GM10847 (cell line): ENCODE data around the gene TPPP3.

ENCODE experiments used
- POLR2A ChIP-seq: IDR thresholded peaks from 2 replicates; pipeline ENCODE4 v1.6.1; 2011; ENCODE audit not compliant: insufficient read length; ENCODE audit errors: extremely low read depth

Gene TPPP3

DNA sequence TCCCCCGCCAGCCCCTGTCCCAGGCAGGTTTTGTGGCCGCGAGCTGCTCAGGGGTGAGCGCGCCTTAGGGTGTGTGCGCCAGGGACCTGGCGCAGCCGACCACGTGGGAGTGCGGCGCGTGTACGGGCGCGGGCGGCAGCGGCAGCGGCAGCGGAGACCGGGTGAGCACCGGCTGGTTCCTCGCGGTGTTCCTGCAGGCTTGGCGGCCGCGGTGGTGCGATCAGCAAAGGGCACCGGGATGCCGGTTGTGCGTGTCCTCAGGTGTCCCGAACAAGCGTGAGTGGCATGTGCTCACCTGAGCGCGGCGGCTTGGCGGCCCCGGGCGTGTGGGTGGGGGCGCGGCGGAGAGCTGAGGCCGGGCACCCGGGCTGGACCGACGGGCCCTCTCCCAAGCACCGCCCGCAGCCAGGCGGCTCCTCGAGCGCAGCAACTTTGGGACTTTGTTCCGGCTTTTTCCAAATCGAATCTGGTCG is 37.2 kb upstream of the TPPP3 start:
- no peak for TF ChIP-seq POLR2A

DNA sequence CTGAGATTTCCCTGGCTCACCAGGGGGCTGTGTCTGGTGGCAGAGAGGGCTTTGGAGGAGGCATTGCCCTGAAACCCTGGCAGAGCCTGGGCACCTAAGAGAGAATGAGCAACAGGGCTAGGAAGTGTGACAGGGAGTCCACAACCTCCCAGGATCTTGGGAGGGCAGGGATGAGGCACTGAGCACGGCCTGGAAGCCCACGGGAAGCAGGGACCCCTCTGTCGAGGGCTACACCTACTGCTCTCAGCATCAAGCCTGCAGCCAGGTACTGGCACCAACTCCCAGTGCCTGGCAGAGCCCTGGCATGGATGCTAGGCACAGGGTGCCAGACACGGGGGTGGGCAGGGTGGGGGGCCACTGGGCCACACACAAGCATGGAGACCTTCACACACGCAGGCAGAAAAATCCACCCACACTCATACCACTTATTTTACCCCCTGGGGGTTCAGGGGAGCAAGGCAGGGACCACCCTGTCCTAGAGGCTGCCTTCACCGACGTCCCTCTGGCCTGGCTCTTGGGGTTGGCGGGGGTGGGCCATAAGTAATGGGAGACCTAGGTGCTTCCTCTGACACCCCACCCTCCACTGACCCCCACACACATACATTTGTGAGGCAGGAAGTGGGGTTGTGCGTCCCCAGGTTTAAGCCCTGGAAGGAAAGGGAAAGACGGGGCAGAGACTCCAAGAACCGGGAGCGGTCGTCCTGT is 36.7 kb upstream of the TPPP3 start:
- no peak for TF ChIP-seq POLR2A

DNA sequence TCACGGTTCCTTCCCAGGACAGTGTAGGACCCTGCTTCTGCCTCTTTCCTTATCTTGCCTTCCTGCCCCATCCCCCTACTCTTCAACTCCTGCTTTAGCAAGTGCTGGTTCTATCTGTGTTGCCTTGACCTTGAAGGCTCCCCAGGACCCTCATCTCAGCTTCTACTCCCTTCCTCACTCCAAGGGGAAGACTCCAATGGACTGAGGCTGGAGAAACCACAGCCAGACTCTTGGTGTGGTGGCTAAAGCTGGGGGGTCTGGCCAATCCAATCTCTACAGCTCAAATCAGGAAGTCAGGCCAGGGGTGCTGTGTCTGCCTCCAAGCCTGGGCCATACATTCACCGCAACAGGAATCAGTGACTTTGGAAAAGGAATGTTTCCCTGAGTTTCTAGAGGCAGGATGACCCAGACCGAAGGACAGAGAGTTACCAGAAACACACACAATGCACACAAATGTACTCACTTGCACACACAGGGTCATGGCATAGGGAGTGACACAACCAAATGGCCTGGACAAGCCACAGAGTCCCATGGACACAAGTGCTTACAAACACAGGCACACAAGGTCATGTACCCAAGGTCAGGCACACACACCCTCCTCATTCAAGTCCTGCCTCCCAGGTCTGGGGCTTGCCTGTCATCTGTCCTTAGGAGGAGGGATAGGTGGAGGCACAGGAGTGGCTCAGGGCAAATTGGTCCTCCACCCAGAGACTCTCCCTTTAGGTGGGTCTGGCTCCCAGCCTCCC is 35.9 kb upstream of the TPPP3 start:
- TF ChIP-seq POLR2A: no peak

DNA sequence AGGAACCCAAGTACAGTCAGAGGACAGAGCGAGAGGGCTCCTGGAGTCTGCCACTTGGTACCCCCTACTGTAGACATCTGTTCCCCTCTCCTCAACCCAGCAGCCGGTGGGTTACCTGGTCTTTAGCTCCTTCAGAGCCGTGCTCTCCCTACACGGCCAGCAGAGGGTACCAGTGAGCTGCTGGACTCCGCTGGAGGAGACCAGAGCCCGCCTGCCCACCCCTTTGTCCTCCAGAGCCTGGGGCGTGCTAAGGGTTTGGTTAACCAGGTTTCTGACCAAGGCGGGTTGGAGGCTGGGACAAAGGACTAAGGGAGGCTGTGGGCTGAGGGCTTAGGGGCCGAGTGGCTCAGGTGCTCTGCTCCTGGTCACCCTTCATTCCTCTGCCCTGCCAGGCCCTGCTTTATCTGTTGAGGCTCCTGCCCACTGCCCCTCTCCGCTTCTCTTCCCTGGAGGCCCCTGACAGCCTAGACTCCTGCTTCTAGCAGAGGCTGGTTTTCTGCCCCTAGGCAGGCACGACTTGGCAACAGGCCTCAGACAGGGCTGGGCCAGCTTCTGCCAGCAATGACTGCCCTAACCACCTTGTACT is 34.9 kb upstream of the TPPP3 start:
- TF ChIP-seq POLR2A: no peak

DNA sequence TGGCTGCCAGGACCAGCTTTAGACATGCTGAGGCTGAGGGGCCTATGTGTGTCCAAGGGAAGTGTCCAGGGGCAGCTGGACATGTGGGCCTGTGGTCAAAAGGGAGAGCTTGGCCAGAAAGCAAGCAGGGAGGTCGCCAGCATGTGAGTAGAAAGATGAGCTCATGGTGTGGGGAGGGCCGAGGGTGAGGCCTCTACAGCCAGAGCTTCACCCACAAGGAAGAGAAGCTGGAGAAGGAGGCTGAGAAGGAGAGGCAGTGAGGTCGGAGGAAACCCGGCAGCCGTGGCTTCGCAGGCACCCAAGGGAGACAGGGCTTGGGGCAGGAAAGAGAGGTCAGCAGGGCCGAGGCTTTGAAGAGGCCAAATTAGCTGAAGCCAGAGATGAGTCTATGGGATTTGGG is 33.7 kb upstream of the TPPP3 start:
- TF ChIP-seq POLR2A: no peak

DNA sequence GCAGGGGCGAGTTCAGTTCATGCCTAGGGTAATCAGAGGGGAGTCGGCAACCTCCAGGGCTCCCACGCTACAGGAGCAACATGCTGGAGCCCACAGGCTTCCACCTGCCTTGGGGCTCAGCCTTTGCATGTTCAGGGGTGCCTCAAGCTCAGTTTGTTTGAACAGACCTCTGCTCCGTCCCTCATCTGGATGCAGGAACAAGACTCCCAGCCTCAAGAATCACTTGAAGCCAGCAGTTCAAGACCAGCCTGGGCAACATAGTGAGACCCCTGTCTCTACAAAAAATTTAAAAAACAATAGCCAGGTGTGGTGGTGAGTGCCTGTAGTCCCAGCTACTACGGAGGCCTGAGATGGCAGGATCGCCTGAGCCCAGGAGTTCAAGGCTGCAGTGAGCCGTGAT is 32.7 kb upstream of the TPPP3 start:
- no peak for TF ChIP-seq POLR2A

DNA sequence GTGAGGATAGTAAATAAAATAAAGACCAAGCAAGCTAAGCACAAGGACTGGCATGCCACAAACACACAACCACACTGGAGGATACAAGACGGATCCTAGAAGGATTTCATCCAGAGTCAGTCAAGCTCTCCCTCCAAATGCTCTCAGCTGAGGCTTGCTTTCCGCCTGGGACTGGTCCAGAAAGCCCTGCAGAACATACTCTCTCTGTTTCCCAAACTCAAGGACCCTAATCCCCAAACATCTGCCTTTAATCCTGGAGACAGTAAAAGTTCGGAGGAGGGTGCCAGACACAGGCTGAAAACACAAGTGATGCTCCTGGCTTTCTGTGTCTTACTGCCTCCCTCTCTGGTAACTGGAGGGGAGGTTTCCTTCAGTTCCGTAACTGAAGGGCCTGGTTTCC is 32.3 kb upstream of the TPPP3 start:
- TF ChIP-seq POLR2A: no peak

DNA sequence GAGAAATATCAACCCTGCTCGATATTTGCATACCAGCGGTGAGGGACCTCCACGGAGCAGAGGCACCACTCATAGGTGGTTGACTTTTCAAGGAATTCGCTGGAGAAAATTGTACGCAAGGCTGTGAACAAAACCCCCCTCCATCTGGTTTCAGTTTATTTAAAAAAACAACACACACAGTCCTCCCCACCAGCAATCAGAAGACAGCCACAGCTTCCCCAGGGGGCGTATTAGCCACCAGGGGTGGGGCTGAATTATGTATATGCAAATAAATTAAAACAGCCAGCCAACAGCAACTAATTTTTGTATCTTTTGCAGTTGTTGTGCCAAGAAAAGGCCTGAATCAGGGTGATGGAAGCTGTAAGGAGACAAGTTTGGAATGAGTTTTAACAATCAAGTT is 31.8 kb upstream of the TPPP3 start:
- no peak for TF ChIP-seq POLR2A

DNA sequence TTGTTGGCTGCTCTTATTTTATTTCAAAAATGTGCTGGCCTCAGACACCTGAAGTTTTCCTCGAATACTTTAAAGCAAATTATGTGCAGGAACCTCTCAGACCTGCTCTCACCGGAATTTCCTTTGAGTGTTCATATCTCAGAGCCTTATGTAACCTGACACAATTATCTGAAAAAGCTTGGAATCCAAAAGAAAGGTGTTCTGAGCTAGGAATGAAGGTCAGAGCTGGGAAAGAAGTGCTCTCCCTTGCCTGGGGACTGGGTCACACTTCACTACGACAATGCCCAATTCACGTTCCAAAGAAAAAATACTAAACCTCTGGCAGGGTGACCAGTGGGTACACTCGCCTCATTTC is 30.9 kb upstream of the TPPP3 start:
- TF ChIP-seq POLR2A: no peak

DNA sequence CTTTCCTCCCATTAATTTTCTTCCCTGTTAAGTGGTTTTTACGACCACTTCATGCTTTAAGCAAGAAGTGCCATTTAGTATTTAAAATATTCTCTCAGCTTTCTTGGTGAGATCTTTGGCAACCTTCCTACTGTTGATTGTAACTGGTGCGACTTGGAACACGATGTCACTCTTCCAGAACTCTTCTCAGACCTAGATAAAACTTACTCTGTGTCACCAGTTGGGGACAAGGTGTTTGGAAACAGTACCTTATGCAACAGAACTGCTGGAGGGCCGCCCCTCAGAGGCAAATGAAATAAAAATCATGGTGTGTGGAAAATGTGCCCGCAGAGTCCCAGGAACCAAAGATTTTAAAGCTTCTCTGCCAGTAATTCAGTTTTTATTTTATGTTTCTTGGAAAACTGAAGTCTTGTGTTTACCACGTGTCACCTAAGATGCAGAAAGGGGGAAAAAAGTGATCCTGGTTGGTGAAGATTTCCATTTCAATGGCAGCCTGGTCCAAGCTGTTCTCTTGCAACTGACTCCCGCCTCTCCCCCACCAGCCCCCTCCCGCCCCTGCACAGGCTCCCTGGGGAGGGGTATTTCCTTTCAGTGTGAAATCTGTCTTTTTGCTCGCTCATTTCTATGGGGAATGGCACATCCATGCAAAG is 30.4 kb upstream of the TPPP3 start:
- TF ChIP-seq POLR2A: no peak

DNA sequence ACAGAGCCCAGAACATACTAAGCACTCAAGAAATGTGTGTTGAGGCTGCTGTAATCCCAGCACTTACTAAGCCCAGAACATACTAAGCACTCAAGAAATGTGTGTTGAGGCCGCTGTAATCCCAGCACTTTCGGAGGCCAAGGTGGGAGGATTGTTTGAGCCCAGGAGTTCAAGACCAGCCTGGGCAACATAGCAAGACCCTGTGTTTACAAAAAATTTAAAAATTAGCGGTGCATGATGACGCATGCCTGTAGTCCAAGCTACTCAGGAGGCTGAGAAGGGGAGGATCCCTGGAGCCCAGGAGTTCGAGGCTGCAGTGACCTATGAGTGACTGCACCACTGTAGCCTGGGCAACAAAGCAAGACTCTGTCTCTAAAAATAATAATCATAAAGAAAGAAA is 29.7 kb upstream of the TPPP3 start:
- TF ChIP-seq POLR2A: no peak

DNA sequence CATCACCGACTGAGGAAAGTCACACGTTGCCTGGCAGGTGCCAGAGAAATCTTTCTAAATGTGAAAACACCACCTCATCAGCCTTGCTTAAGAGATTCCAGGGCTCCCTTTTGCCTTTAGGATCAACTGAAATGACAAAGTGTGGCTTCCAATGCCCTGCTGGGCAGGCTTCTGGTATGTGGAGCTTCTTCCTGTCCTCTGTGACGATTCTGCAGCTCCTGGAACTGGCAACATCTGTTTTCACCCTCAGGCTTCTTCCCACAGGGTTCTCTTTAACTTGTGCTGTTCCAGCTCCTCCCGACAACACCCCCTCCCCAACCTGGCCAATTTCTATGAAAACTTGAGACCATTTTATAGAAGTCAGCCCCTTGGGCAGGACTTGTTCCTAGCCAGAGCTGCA is 27.7 kb upstream of the TPPP3 start:
- no peak for TF ChIP-seq POLR2A

DNA sequence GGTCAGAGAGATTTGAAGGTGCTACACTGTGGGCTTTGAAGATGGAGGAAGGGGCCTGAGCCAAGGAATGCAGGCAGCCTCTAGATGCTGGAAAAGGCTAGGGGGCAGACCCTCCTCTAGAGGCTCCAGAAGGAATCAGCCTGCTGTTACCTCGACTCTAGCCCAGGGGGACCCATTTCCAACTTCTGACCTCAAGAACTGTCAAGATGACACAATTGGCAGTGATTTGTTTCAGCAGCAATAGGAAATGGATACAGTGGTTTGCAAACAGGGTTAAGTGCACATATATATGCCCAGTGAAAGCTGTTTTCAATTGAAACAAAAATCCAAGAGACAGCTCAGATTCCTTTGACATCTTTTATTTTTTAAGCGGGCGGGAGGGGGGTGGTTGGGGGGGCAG is 26.6 kb upstream of the TPPP3 start:
- TF ChIP-seq POLR2A: no peak

DNA sequence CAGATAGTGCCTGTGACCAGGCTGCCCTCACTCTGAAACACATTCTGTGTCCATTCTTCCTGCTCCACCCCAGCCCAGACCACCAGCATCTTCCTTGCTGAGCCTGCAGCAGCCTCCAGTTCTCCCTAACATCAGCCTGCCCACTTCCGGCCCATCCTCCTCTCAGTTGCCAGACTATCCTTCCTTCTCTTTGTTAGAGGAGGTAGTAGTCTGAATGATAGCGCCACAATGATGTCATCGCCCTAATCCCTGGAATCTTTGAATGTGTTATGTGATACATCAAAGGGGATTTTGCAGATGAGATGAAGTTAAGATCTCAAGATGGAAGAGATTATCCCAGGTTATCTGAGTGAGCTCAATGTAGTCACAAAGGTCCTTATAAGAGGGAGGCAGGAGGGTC is 26.2 kb upstream of the TPPP3 start:
- no peak for TF ChIP-seq POLR2A

DNA sequence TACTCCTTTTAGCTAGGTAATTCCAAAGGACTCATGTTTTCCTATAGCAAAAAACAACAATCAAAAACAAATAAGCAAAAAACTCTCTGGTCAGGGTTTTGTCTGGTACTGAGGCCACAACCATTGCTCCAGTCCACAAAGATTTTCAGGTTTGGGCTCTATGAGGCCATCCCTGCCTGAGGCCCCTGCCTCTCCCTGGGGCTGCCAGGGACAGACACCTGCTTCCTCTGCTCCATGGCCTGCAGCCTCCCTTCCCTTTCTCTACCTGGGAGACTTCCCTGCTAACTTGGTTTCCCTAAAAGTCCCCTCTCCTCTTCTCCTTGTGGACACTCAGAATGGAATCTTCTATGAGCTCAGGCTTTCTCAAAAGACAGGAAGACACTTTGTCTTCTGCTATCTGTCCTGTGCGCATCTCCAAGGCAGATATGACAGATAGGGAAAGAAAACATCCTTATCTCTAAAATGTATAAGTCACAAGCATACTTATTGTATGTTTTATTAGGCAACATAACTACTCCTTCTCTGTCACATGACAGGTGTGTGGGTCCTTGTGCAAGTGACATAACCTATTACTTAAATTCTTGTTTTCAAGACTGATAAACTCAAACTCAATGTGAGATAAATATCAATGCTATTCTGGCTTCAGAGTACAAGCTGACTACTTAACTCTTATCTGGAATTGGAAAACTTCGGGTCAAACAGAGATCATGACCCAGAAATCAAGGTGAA is 24.2 kb upstream of the TPPP3 start:
- TF ChIP-seq POLR2A: no peak
